MM.1S (cell line): ENCODE measurements around the gene ACER3.

Source experiments
- EZH2 ChIP-seq: fragments of 300-600 bp; sonication (generic); optimal IDR thresholded peaks from 2 replicates; pipeline ENCODE3; 2017; ENCODE audit warnings: low read depth, mild to moderate bottlenecking, antibody characterized with exemption, low read length, mixed read lengths
- EZH2phosphoT487 ChIP-seq: fragments of 300-600 bp; sonication (generic); IDR thresholded peaks from 2 replicates; pipeline ENCODE4 v1.6.1; 2018; ENCODE audit warnings: antibody characterized with exemption, low read length
- TF ChIP-seq, protein P1 (sequence below): fragments of 300-600 bp; sonication (generic); IDR thresholded peaks from 2 replicates; pipeline ENCODE4 v1.5.1; 2016; ENCODE audit warnings: antibody characterized with exemption, low read length, mixed read lengths

- TF ChIP-seq, protein P1, sequence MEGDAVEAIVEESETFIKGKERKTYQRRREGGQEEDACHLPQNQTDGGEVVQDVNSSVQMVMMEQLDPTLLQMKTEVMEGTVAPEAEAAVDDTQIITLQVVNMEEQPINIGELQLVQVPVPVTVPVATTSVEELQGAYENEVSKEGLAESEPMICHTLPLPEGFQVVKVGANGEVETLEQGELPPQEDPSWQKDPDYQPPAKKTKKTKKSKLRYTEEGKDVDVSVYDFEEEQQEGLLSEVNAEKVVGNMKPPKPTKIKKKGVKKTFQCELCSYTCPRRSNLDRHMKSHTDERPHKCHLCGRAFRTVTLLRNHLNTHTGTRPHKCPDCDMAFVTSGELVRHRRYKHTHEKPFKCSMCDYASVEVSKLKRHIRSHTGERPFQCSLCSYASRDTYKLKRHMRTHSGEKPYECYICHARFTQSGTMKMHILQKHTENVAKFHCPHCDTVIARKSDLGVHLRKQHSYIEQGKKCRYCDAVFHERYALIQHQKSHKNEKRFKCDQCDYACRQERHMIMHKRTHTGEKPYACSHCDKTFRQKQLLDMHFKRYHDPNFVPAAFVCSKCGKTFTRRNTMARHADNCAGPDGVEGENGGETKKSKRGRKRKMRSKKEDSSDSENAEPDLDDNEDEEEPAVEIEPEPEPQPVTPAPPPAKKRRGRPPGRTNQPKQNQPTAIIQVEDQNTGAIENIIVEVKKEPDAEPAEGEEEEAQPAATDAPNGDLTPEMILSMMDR, result no peak
- TF ChIP-seq EZH2 (no peak), EZH2phosphoT487 (no peak)
These were observed 22.0 kb upstream of the ACER3 start for GRCh38 chr11:76838678-76839068.
